SW 1271 (cell line): ENCODE data around the gene CASKIN1.
"Not testable (repeated sequence)": the region's sequence is repeated elsewhere in the genome, so short reads cannot be mapped to it uniquely, and the experiment has no call there.

Experiments
- DNase-seq, 2 experiments: peaks; one replicate each; lab custom pipeline; 2025; lab: John Stamatoyannopoulos, UW

CASKIN1 gene

GRCh38 chr16:2209258-2210008, 13.0 kb upstream of the CASKIN1 start:
- no peak for DNase-seq

- no peak for DNase-seq
Observed at GRCh38 chr16:2208772-2209171, 12.4 kb upstream of the CASKIN1 start.

GRCh38 chr16:2208308-2208707, 11.9 kb upstream of the CASKIN1 start:
- DNase-seq: no peak

GRCh38 chr16:2207872-2208271, 11.5 kb upstream of the CASKIN1 start:
- no peak for DNase-seq

GRCh38 chr16:2206780-2207433, 10.5 kb upstream of the CASKIN1 start:
- DNase-seq: no peak

- DNase-seq: no peak
Observed at GRCh38 chr16:2206420-2206779, 10.0 kb upstream of the CASKIN1 start.

GRCh38 chr16:2205967-2206313, 9.5 kb upstream of the CASKIN1 start:
- DNase-seq: peak in 1 of 2 experiments; percentile 50

- DNase-seq: peak; percentile 37 to 68
Observed at GRCh38 chr16:2205104-2205966, 8.9 kb upstream of the CASKIN1 start, which contains the start of gene MLST8. TSS of gene MLST8 (plus strand) at chr16:2205454. CDS start at chr16:2206086, 632 bp downstream.

- no peak for DNase-seq
Observed at GRCh38 chr16:2204416-2205103, 8.2 kb upstream of the CASKIN1 start.

GRCh38 chr16:2203119-2203688, 6.8 kb upstream of the CASKIN1 start:
- not testable (repeated sequence) for DNase-seq

- DNase-seq: no peak
Observed at GRCh38 chr16:2200313-2200712, 3.9 kb upstream of the CASKIN1 start.

GRCh38 chr16:2199621-2200139, 3.3 kb upstream of the CASKIN1 start:
- DNase-seq: no peak

GRCh38 chr16:2199095-2199494, 2.7 kb upstream of the CASKIN1 start:
- no peak for DNase-seq

- DNase-seq: no peak
Observed at GRCh38 chr16:2198283-2198682, 1.9 kb upstream of the CASKIN1 start.

- no peak for DNase-seq
Observed at GRCh38 chr16:2197765-2198164, 1.4 kb upstream of the CASKIN1 start.

GRCh38 chr16:2196981-2197511, 641 bp upstream of the CASKIN1 start:
- DNase-seq: no peak

- no peak for DNase-seq
Observed at GRCh38 chr16:2195322-2196161, 863 bp downstream of the CASKIN1 start.

GRCh38 chr16:2194852-2195321, 1.5 kb downstream of the CASKIN1 start:
- DNase-seq: peak in 1 of 2 experiments; percentile 16

- peak in 1 of 2 experiments; percentile 12 for DNase-seq
Observed at GRCh38 chr16:2194166-2194834, 2.1 kb downstream of the CASKIN1 start.

GRCh38 chr16:2191446-2191706, 5.0 kb downstream of the CASKIN1 start:
- no peak for DNase-seq
